Myocyte (in vitro differentiated cells): ENCODE results near the gene NSUN2. TPM values are rescaled to one million over a fixed set of nuclear protein-coding genes. Genes with fewer than 3 reads are reported as not detected.

Experiments used
- DNase-seq: peaks from one replicate; pipeline ENCODE4 v3.0.0-alpha.2; 2012; ENCODE audit warnings: low read depth
- total RNA-seq: library from RNA; depleted of rRNA; stranded (reverse); fragments of >200 nt; gene quantifications from 2 replicates; pipeline ENCODE4 v1.2.3, GENCODE V29; 2014

The NSUN2 gene
- total RNA-seq, 1 donor from 2014 or later = 41.8 TPM

GRCh38 chr5:6606884-6607558, 25.8 kb downstream of the NSUN2 start:
- no peak for DNase-seq

- DNase-seq = no peak
Observed at GRCh38 chr5:6604946-6605345, 27.9 kb downstream of the NSUN2 start.

DNA sequence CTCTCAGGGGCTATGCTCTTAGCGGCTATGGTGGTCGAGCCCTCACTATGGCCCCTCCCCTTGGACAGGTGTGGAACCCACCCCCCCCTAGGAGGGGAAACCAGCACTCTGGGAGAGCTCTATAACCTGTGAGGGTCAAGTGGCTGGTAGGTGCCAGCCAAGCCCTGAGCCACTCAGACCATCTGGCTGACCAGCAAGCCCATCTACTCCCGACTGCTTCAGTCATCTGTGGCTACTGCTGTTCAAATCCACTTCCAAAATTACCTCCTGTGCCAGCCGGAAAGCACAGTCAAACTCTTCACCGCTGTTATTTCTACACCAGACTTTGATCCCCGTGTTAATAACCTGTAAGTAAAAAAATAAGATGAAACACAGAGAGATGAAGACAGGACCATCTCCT, 28.5 kb downstream of the NSUN2 start:
- DNase-seq = no peak

GRCh38 chr5:6603643-6604042, 29.2 kb downstream of the NSUN2 start:
- no peak for DNase-seq

GRCh38 chr5:6602441-6602840, 30.4 kb downstream of the NSUN2 start:
- no peak for DNase-seq

GRCh38 chr5:6601816-6602215, 31.0 kb downstream of the NSUN2 start:
- DNase-seq = no peak

DNA sequence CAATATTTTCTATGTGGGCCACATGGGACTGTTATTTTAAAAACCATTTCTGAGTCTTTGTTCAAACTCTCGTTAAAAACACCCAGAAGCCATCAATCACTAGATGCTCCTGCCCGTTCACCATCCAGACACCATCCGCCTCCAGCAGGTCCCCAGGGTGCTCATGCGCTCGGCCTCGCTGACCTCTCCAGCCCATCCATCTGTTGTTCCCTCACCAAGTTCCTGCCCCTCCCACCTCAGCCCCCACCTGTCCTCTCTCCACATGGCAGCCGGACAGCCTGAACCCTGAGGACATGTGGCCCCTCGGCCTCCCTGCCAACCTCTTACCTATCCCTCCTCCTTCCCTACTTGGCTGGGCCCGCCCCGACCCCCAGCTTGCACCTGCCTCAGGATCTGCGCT, 31.6 kb downstream of the NSUN2 start:
- DNase-seq = no peak

DNA sequence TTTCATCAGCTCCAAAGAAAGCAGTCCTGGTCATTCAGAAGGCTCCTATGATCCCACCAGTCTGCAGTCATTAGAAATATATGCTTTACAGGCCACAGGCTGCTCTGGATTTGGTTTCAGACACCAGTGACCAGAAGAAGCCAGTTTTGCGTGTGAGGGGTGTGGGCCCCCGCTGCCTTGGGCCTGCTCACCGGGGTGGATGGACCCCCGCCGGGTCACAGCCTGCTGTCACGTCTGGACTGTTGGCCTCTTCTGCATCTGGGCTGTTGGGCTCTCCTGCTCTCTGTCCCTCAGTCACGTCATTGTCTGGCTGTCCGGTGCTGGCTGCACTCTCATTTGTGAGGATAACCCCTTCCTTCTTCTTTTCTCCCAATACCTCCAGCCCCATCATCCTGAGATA, 33.1 kb downstream of the NSUN2 start:
- DNase-seq = no peak

- DNase-seq = no peak
Observed at GRCh38 chr5:6598351-6598900, 34.4 kb downstream of the NSUN2 start.

- DNase-seq = no peak
Observed at GRCh38 chr5:6597557-6597956, 35.3 kb downstream of the NSUN2 start.

- no peak for DNase-seq
Observed at GRCh38 chr5:6596388-6596787, 36.5 kb downstream of the NSUN2 start.

GRCh38 chr5:6595405-6595804, 37.4 kb downstream of the NSUN2 start:
- DNase-seq = no peak

GRCh38 chr5:6594066-6594465, 38.8 kb downstream of the NSUN2 start:
- no peak for DNase-seq

GRCh38 chr5:6593148-6594016, 39.5 kb downstream of the NSUN2 start:
- no peak for DNase-seq

DNA sequence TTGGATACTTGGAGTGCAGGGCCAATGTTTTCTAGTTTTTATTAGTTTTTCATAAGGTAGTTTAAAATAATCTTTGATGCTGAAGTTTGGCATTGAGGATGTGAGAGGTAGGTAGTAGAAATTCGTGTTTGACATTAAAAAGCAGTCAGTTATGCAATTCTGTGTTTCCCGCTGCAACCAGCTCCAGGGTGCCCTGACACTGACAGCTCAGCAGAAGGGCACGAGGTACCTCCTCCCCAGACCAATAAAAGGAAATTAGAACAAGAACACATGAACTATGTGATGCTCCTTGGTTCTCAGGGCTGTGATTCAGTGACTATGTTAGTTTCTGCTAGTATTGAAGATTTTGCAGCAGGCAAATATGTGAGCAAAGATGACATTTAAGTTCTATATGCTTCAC, 40.2 kb downstream of the NSUN2 start:
- DNase-seq = no peak

DNA sequence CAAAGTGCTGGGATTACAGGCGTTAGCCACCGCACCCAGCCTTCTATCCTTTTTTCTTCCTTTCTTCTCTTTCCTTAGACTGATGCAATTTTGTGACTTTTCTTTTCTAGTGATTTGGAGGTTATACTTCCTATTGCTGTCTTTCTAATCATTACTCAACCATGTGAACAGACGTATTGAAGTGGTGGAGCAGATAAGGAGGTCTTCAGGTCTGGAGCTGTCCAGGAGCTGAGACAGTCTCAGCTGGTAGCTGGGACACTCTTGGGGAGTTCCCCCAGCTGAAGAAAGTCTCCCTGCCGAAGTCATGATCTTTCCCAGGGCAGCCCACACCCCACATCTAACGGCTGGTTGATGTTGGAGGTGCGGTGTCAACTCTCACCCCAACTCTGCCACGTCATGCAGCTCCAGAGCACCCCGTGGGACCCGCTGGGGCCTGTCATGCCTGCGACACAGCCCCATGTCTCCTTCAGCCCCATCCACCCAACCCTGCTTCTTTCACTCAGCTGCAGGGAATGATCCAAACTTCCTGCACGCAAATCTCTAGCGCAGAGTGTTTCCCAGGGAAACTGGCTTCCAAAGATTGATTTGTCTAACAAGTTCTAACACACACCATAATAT, 41.1 kb downstream of the NSUN2 start:
- no peak for DNase-seq

DNA sequence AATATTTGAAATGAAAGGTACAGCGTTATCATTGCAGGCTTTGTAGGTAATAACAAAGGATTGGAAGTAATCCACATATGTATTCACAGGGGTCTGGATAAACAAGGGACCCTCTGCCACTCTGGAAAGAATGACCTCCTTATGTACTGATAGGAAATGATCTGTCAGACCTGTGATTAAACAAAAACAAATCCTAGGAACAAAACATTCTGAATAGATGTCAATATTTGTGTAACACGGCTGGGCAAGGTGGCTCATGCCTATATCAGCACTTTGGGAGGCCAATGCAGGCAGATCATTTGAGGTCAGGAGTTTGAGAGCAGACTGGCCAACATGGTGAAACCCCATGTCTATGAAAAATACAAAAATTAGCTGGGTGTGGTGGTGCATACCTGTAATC, 42.3 kb downstream of the NSUN2 start:
- no peak for DNase-seq

GRCh38 chr5:6587171-6587570, 45.7 kb downstream of the NSUN2 start:
- no peak for DNase-seq

- DNase-seq = no peak
Observed at GRCh38 chr5:6586647-6587042, 46.2 kb downstream of the NSUN2 start.

GRCh38 chr5:6585939-6586646, 46.8 kb downstream of the NSUN2 start:
- DNase-seq = no peak

GRCh38 chr5:6585168-6585567, 47.7 kb downstream of the NSUN2 start:
- no peak for DNase-seq
